DND-41 (cell line): ENCODE data around the gene CDH1.

ENCODE experiments used
- ATAC-seq: fragments of 200-7000 bp; cut with Tn5 transposase; 3 replicates; pipeline ENCODE4 v1.9.1; 2021; ENCODE audit warnings: low read depth; ENCODE audit not compliant: insufficient read depth
- DNase-seq: peaks from one replicate; pipeline ENCODE4 v3.0.0-alpha.2; 2020
- H2AFZ ChIP-seq: 2 replicates; pipeline ENCODE4 v1.6.0; 2012; ENCODE audit warnings: low read depth, low read length
- H3K27ac ChIP-seq: 2 replicates; pipeline ENCODE4 v1.5.1; 2012; ENCODE audit warnings: low read length, inconsistent platforms
- H3K27me3 ChIP-seq: fragments of 200-600 bp; sonication (generic); 2 replicates; pipeline ENCODE4 v1.6.0; 2012; ENCODE audit warnings: low read length, mild to moderate bottlenecking, inconsistent platforms; ENCODE audit not compliant: insufficient read depth, poor library complexity
- H3K36me3 ChIP-seq: 2 replicates; pipeline ENCODE4 v1.5.1; 2012; ENCODE audit warnings: low read length, inconsistent platforms; ENCODE audit not compliant: insufficient read depth
- H3K4me1 ChIP-seq: 2 replicates; pipeline ENCODE4 v1.5.1; 2012; ENCODE audit warnings: mild to moderate bottlenecking, low read length; ENCODE audit not compliant: insufficient read depth
- H3K4me2 ChIP-seq: 2 replicates; pipeline ENCODE4 v1.6.0; 2012; ENCODE audit warnings: mild to moderate bottlenecking, moderate library complexity, low read length, inconsistent platforms; ENCODE audit not compliant: insufficient read depth
- H3K4me3 ChIP-seq, 2 experiments: fragments of 200-600 bp in 1 of 2; shearing (Covaris generic) in 1 of 2; 2 replicates each; pipeline ENCODE4 v1.5.1; 2012 to 2016; ENCODE audit warnings: inconsistent platforms in 2 of 2, low read length in 2 of 2, mild to moderate bottlenecking in 2 of 2, low read depth in 1 of 2, moderate library complexity in 1 of 2
- H3K79me2 ChIP-seq: 2 replicates; pipeline ENCODE4 v1.6.0; 2012; ENCODE audit warnings: low read length, inconsistent platforms; ENCODE audit not compliant: insufficient read depth
- H3K9ac ChIP-seq: 2 replicates; pipeline ENCODE4 v1.6.0; 2012; ENCODE audit warnings: low read depth, mild to moderate bottlenecking, inconsistent platforms, low read length, moderate library complexity
- H3K9me3 ChIP-seq: 2 replicates; pipeline ENCODE4 v1.5.1; 2012; ENCODE audit warnings: low read length, moderate library complexity, mild to moderate bottlenecking, inconsistent platforms; ENCODE audit not compliant: insufficient read depth, severe bottlenecking
- H4K20me1 ChIP-seq: 2 replicates; pipeline ENCODE4 v1.6.0; 2012; ENCODE audit warnings: low read length; ENCODE audit not compliant: insufficient read depth
- CTCF ChIP-seq: IDR thresholded peaks from 2 replicates; pipeline ENCODE4 v1.5.1; 2012; ENCODE audit warnings: borderline replicate concordance, low read length, moderate library complexity, mild to moderate bottlenecking; ENCODE audit not compliant: poor library complexity, severe bottlenecking; ENCODE audit errors: extremely low read depth
- EZH2 ChIP-seq: IDR thresholded peaks from 3 replicates; pipeline ENCODE4 v1.6.1; 2012; ENCODE audit warnings: borderline replicate concordance, low read depth, mild to moderate bottlenecking, moderate library complexity, low read length, inconsistent platforms; ENCODE audit not compliant: severe bottlenecking

The CDH1 gene

GRCh38 chr16:68696514-68696913, 40.6 kb upstream of the CDH1 start:
- TF ChIP-seq EZH2 = no peak
- TF ChIP-seq CTCF = no peak
- Histone ChIP-seq H2AFZ (no peak overlapping the region), H3K27ac (no peak overlapping the region), H3K9me3 (no peaks in the 10 kb centered on the region), H3K27me3 (no peaks in the 10 kb centered on the region), H4K20me1 (no peaks in the 10 kb centered on the region), H3K36me3 (no peaks in the 10 kb centered on the region), H3K4me3 (no peak overlapping the region), H3K4me1 (no peaks in the 10 kb centered on the region), H3K9ac (no peak overlapping the region), H3K79me2 (no peaks in the 10 kb centered on the region), H3K4me2 (no peak overlapping the region)
- ATAC-seq = no peak
- no peak for DNase-seq

DNA sequence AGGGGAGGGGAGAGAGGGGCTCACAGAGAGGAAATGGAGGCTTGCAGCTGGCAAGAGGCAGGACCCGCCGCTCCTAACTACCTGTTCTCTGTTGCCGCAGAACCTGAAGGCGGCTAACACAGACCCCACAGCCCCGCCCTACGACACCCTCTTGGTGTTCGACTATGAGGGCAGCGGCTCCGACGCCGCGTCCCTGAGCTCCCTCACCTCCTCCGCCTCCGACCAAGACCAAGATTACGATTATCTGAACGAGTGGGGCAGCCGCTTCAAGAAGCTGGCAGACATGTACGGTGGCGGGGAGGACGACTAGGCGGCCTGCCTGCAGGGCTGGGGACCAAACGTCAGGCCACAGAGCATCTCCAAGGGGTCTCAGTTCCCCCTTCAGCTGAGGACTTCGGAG, 39.0 kb upstream of the CDH1 start:
- no peak for TF ChIP-seq CTCF
- no peak for TF ChIP-seq EZH2
- Histone ChIP-seq H3K9me3 (no peaks in the 10 kb centered on the region), H4K20me1 (no peaks in the 10 kb centered on the region), H3K27me3 (no peaks in the 10 kb centered on the region), H3K4me3 (no peak overlapping the region), H3K36me3 (no peaks in the 10 kb centered on the region), H3K4me1 (no peaks in the 10 kb centered on the region), H3K4me2 (no peak overlapping the region), H3K27ac (no peak overlapping the region), H3K9ac (no peak overlapping the region), H2AFZ (no peak overlapping the region), H3K79me2 (no peaks in the 10 kb centered on the region)
- DNase-seq (no peak), ATAC-seq (no peak)

- no peaks in the 10 kb centered on the region for H3K27me3 ChIP-seq
- DNase-seq (no peak), ATAC-seq (no peak)
- H3K9ac ChIP-seq = no peak overlapping the region
- H3K4me1 ChIP-seq = no peaks in the 10 kb centered on the region
- H3K4me3 ChIP-seq = no peak overlapping the region
- no peak overlapping the region for H3K4me2 ChIP-seq
- TF ChIP-seq CTCF (no peak), EZH2 (no peak)
- H3K79me2 ChIP-seq = no peaks in the 10 kb centered on the region
- no peaks in the 10 kb centered on the region for H3K36me3 ChIP-seq
- H3K27ac ChIP-seq = no peak overlapping the region
- H3K9me3 ChIP-seq = no peaks in the 10 kb centered on the region
- H4K20me1 ChIP-seq = no peaks in the 10 kb centered on the region
- H2AFZ ChIP-seq = no peak overlapping the region
Measured at GRCh38 chr16:68700120-68700519, 37.0 kb upstream of the CDH1 start.

DNA sequence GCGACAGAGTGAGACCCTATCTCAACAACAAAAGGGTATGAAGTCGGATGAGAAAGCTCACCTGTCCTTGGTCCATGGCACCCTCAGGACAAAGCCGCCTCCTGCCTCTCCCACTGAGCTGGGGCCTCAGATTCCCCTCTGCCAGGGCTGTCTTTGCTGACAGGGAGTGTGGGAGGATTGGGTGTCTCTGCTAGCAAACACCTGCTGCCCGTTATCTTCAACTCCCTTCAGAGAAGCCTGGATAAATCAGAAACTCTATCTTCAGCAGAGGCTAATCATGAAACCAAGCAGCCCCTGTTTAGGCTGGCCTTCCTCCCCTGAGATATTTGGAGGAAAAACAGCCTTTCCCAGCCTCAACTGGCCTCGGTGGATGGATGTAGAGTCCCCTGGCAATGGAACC, 36.3 kb upstream of the CDH1 start:
- Histone ChIP-seq H3K9ac (no peak overlapping the region), H3K4me2 (no peak overlapping the region)

More for the DNA sequence above, 36.3 kb upstream of the CDH1 start:
- H4K20me1 ChIP-seq = no peaks in the 10 kb centered on the region
- H3K4me3 ChIP-seq = no peak overlapping the region
- H3K27ac ChIP-seq = no peak overlapping the region
- no peaks in the 10 kb centered on the region for H3K9me3 ChIP-seq
- TF ChIP-seq CTCF = no peak
- no peak for TF ChIP-seq EZH2
- no peaks in the 10 kb centered on the region for H3K4me1 ChIP-seq
- DNase-seq = no peak
- H3K36me3 ChIP-seq = no peaks in the 10 kb centered on the region
- no peaks in the 10 kb centered on the region for H3K27me3 ChIP-seq
- H3K79me2 ChIP-seq = no peaks in the 10 kb centered on the region
- ATAC-seq = no peak
- no peak overlapping the region for H2AFZ ChIP-seq
